OCI-LY7 (cell line): Measurements from ENCODE around the gene OASL. TPM values are rescaled to one million over a fixed set of nuclear protein-coding genes. Genes with fewer than 3 reads are reported as not detected.

Experiments
- BruUV-seq: library from RNA; stranded (reverse); fragments of 400-500 nt; replicated peaks from 2 replicates; lab custom pipeline; 2021; lab: Mats Ljungman, UMichigan
- CTCF ChIA-PET: fragments of 300-600 bp; sonication (Branson Sonifier 250); formaldehyde crosslinking; loops from one replicate; lab custom pipeline; 2022; ENCODE audit warnings: antibody characterized with exemption; ENCODE audit not compliant: unreplicated experiment; lab: Charles Lee
- POLR2A ChIA-PET: fragments of 300-600 bp; sonication (Branson Sonifier 250); formaldehyde crosslinking; loops from one replicate; lab custom pipeline; 2022; ENCODE audit warnings: antibody characterized with exemption; lab: Charles Lee
- DNase-seq: peaks from one replicate; pipeline ENCODE4 v3.0.0-alpha.2; 2015; ENCODE audit warnings: low spot score
- H2AFZ ChIP-seq: fragments of 200-600 bp; sonication (generic), shearing (Covaris generic); 2 replicates; pipeline ENCODE4 v1.6.1; 2014; ENCODE audit warnings: mild to moderate bottlenecking, antibody characterized with exemption, low read length, moderate library complexity
- H3K27ac ChIP-seq: fragments of 200-600 bp; sonication (generic); 2 replicates; pipeline ENCODE4 v1.5.1; 2014; ENCODE audit warnings: mixed run types, low read depth, mild to moderate bottlenecking, moderate library complexity, low read length, inconsistent platforms; ENCODE audit not compliant: poor library complexity, severe bottlenecking
- H3K36me3 ChIP-seq: fragments of 200-600 bp; sonication (generic); 2 replicates; pipeline ENCODE4 v1.6.1; 2014; ENCODE audit warnings: mild to moderate bottlenecking, antibody characterized with exemption, low read length, moderate library complexity, mixed read lengths; ENCODE audit not compliant: insufficient read depth
- H3K4me1 ChIP-seq: fragments of 200-600 bp; sonication (generic); 2 replicates; pipeline ENCODE4 v1.5.1; 2014; ENCODE audit warnings: mild to moderate bottlenecking, low read length; ENCODE audit not compliant: insufficient read depth, poor library complexity, severe bottlenecking
- H3K4me2 ChIP-seq: fragments of 200-600 bp; sonication (generic); 2 replicates; pipeline ENCODE4 v1.6.1; 2014; ENCODE audit warnings: mild to moderate bottlenecking, low read length
- H3K4me3 ChIP-seq: fragments of 200-600 bp; sonication (generic); 2 replicates; pipeline ENCODE4 v1.5.1; 2014; ENCODE audit warnings: mild to moderate bottlenecking, low read depth, low read length; ENCODE audit not compliant: poor library complexity, severe bottlenecking
- H3K79me2 ChIP-seq: fragments of 200-600 bp; sonication (generic); 2 replicates; pipeline ENCODE4 v1.6.1; 2016; ENCODE audit warnings: low read depth, mild to moderate bottlenecking, low read length, moderate library complexity, mixed read lengths; ENCODE audit not compliant: insufficient read depth
- H3K9me2 ChIP-seq: fragments of 200-600 bp; sonication (generic); 2 replicates; pipeline ENCODE4 v1.6.1; 2016; ENCODE audit warnings: mild to moderate bottlenecking, low read length, mixed read lengths; ENCODE audit not compliant: insufficient read depth
- H3K9me3 ChIP-seq: fragments of 200-600 bp; sonication (generic); 2 replicates; pipeline ENCODE4 v1.6.1; 2014; ENCODE audit warnings: mild to moderate bottlenecking, mixed run types, low read length, mixed read lengths
- H4K20me1 ChIP-seq: fragments of 200-600 bp; sonication (generic); 2 replicates; pipeline ENCODE4 v1.6.1; 2014; ENCODE audit warnings: mild to moderate bottlenecking, antibody characterized with exemption, low read length, moderate library complexity, mixed read lengths; ENCODE audit not compliant: insufficient read depth
- CTCF ChIP-seq: fragments of 200-600 bp; sonication (generic); conservative IDR thresholded peaks from 2 replicates; pipeline ENCODE4 v1.5.1; 2014; ENCODE audit warnings: mild to moderate bottlenecking, antibody characterized with exemption, low read length, moderate library complexity, mixed read lengths
- EZH2phosphoT487 ChIP-seq: fragments of 200-600 bp; sonication (generic); IDR thresholded peaks from 2 replicates; pipeline ENCODE4 v1.6.1; 2018; ENCODE audit warnings: low read depth, borderline replicate concordance, mild to moderate bottlenecking, mixed run types, antibody characterized with exemption, low read length, moderate library complexity, mixed read lengths
- intact Hi-C: fragments of 100-400 bp; cut with micrococcal nuclease; formaldehyde crosslinking; loops from one replicate; pipeline ENCODE4 v1.10.0; 2022; ENCODE audit not compliant: unreplicated experiment
- total RNA-seq, 2 experiments: library from RNA; depleted of rRNA in 1 of 2; stranded (reverse); fragments of >200 nt in 1 of 2; shearing (Covaris generic) in 1 of 2; gene quantifications; 2 replicates each; pipeline ENCODE4 v1.2.3, GENCODE V29; 2014 to 2022

OASL gene
- total RNA-seq, 2 experiments from 2014 or later: 0.09 to 0.25 TPM

- Histone ChIP-seq H3K9me2 (no peaks in the 10 kb centered on the region), H2AFZ (no peak overlapping the region), H4K20me1 (no peaks in the 10 kb centered on the region), H3K4me1 (no peaks in the 10 kb centered on the region), H3K36me3 (peaks cover 65% of the 10 kb centered on the region), H3K27ac (no peak overlapping the region), H3K79me2 (no peaks in the 10 kb centered on the region), H3K9me3 (no peaks in the 10 kb centered on the region), H3K4me3 (no peak overlapping the region), H3K4me2 (no peak overlapping the region)
- ChIA-PET CTCF (no interaction called here), POLR2A (interaction anchor here (0.6 kb wide), 1 partner anchor 270 kb away, joined by 5 read pairs; no protein-coding TSS in a partner anchor)
- BruUV-seq: no TSS peak
- TF ChIP-seq CTCF: no peak
- TF ChIP-seq EZH2phosphoT487: no peak
- no peak for DNase-seq
- intact Hi-C loops: no loop called here
Observed at GRCh38 chr12:121004253-121004815, 34.7 kb downstream of the OASL start.

- H3K4me3 ChIP-seq: no peak overlapping the region
- H3K4me1 ChIP-seq: peaks cover 2% of the 10 kb centered on the region
- DNase-seq: no peak
- no peaks in the 10 kb centered on the region for H3K9me3 ChIP-seq
- POLR2A ChIA-PET: interaction anchor here (0.6 kb wide), 1 partner anchor 269 kb away, joined by 5 read pairs; no protein-coding TSS in a partner anchor
- H3K79me2 ChIP-seq: no peaks in the 10 kb centered on the region
- H3K4me2 ChIP-seq: no peak overlapping the region
- H4K20me1 ChIP-seq: no peaks in the 10 kb centered on the region
- H3K27ac ChIP-seq: no peak overlapping the region
- TF ChIP-seq EZH2phosphoT487: no peak
- peak; percentile 50 for TF ChIP-seq CTCF
- no TSS peak for BruUV-seq
- intact Hi-C loops: no loop called here
- H3K9me2 ChIP-seq: no peaks in the 10 kb centered on the region
- CTCF ChIA-PET: no interaction called here
- peaks cover 58% of the 10 kb centered on the region for H3K36me3 ChIP-seq
- no peak overlapping the region for H2AFZ ChIP-seq
Observed at GRCh38 chr12:121003650-121004049, 35.4 kb downstream of the OASL start.

GRCh38 chr12:121001841-121002483 is 37.1 kb downstream of the OASL start:
- BruUV-seq: no TSS peak
- Histone ChIP-seq H2AFZ (no peak overlapping the region), H3K9me3 (no peaks in the 10 kb centered on the region), H3K27ac (no peak overlapping the region), H3K4me3 (no peak overlapping the region), H4K20me1 (no peaks in the 10 kb centered on the region), H3K4me2 (no peak overlapping the region), H3K79me2 (no peaks in the 10 kb centered on the region), H3K36me3 (peaks cover 42% of the 10 kb centered on the region), H3K9me2 (no peaks in the 10 kb centered on the region), H3K4me1 (peaks cover 8% of the 10 kb centered on the region)
- TF ChIP-seq EZH2phosphoT487: no peak
- no peak for TF ChIP-seq CTCF
- ChIA-PET POLR2A (interaction anchor here (0.5 kb wide), 2 partner anchors 105 to 377 kb away, joined by 3 read pairs; no protein-coding TSS in a partner anchor), CTCF (no interaction called here)
- intact Hi-C loops: no loop called here
- DNase-seq: no peak
